Limb (tissue), 2 donors: ENCODE data around the gene UFD1.

Source experiments
- DNase-seq, 2 donors: peaks; one replicate each; pipeline ENCODE4 v3.0.0-alpha.2; 2016; ENCODE audit errors: extremely low spot score in 2 of 2

The UFD1 gene

GRCh38 chr22:19478901-19479354, at the start of gene UFD1:
Gene UFD1, minus strand, starts transcription at chr22:19479193. Its CDS starts 108 bp downstream, at chr22:19479085.
- DNase-seq = peak; percentile 88 to 90

GRCh38 chr22:19527861-19528417, 48.9 kb upstream of the UFD1 start:
- DNase-seq = no peak

- DNase-seq = no peak
These were observed 48.3 kb upstream of the UFD1 start for GRCh38 chr22:19527321-19527721.

- DNase-seq = no peak
These were observed 47.7 kb upstream of the UFD1 start for GRCh38 chr22:19526702-19527111.

- no peak for DNase-seq
These were observed 47.2 kb upstream of the UFD1 start for GRCh38 chr22:19526076-19526701.

- no peak for DNase-seq
These were observed 46.7 kb upstream of the UFD1 start for GRCh38 chr22:19525666-19526065.

GRCh38 chr22:19525116-19525660, 46.2 kb upstream of the UFD1 start:
- no peak for DNase-seq

GRCh38 chr22:19524170-19525115, 45.5 kb upstream of the UFD1 start, which contains the start of gene CLDN5:
Gene CLDN5, minus strand, starts transcription at chr22:19524410. Its CDS starts 155 bp downstream, at chr22:19524255.
- DNase-seq = peak in 1 of 2 donors; percentile 70

- DNase-seq = peak in 1 of 2 donors; percentile 50
These were observed 44.5 kb upstream of the UFD1 start for GRCh38 chr22:19523240-19524169.

- DNase-seq = no peak
These were observed 43.9 kb upstream of the UFD1 start for GRCh38 chr22:19522881-19523239.

- DNase-seq = peak in 1 of 2 donors; percentile 51
These were observed 43.3 kb upstream of the UFD1 start for GRCh38 chr22:19522190-19522880.

GRCh38 chr22:19520566-19521305, 41.7 kb upstream of the UFD1 start:
- DNase-seq = no peak

GRCh38 chr22:19520007-19520406, 41.0 kb upstream of the UFD1 start:
- DNase-seq = no peak

- no peak for DNase-seq
These were observed 40.3 kb upstream of the UFD1 start for GRCh38 chr22:19519041-19519926.

GRCh38 chr22:19518635-19519034, 39.6 kb upstream of the UFD1 start:
- DNase-seq = no peak

- DNase-seq = no peak
These were observed 39.1 kb upstream of the UFD1 start for GRCh38 chr22:19517919-19518611.

GRCh38 chr22:19517171-19517500, 38.1 kb upstream of the UFD1 start:
- DNase-seq = no peak
